HepG2 (cell line): Measurements from ENCODE around the gene PNN. TPM values are rescaled to one million over a fixed set of nuclear protein-coding genes. Genes with fewer than 3 reads are reported as not detected.
A peak's percentile ranks its signal among the peaks of the same experiment; 100 is the strongest.

Source experiments
- ATAC-seq: fragments of 200-7000 bp; cut with Tn5 transposase; 3 replicates; pipeline ENCODE4 v1.9.1; 2020; ENCODE audit warnings: mild to moderate bottlenecking, moderate library complexity
- BruUV-seq: library from RNA; stranded (reverse); fragments of 400-500 nt; replicated peaks from 2 replicates; lab custom pipeline; 2021; lab: Mats Ljungman, UMichigan
- CTCF ChIA-PET: fragments of 300-600 bp; formaldehyde crosslinking; extraction: SDS; loops from one replicate; lab custom pipeline; 2021; ENCODE audit warnings: low total read pairs, inconsistent platforms, low intra/inter-chr PET ratio; lab: Yijun Ruan, JAX
- POLR2A ChIA-PET: fragments of 350-600 bp; sonication (Branson Sonifier 250); formaldehyde crosslinking; loops from one replicate; lab custom pipeline; 2020; ENCODE audit warnings: antibody characterized with exemption, inconsistent platforms; lab: Yijun Ruan, JAX
- DNase-seq: peaks from one replicate; pipeline ENCODE4 v3.0.0-alpha.2; 2015; ENCODE audit warnings: low spot score
- FAIRE-seq: peaks from 3 replicates; lab custom pipeline; 2011; peaks lifted over from hg19 to GRCh38; lab: Jason Lieb, UNC
- H2AFZ ChIP-seq: one replicate; pipeline ENCODE4 v1.6.1; 2011; ENCODE audit warnings: low read length, inconsistent platforms
- H3K27ac ChIP-seq: fragments of 300-600 bp; 3 replicates; pipeline ENCODE4 v1.8.0; 2011; ENCODE audit warnings: mixed run types, mild to moderate bottlenecking, mixed read lengths, low read length, inconsistent platforms; ENCODE audit not compliant: insufficient read depth; ENCODE audit errors: extremely low read length
- H3K27me3 ChIP-seq, 2 experiments: fragments of 200-600 bp in 1 of 2; 2 replicates in 1 of 2; 3 replicates in 1 of 2; pipeline versions ENCODE4 v1.6.0 to v1.8.0; 2011; ENCODE audit warnings: low read length in 2 of 2, mild to moderate bottlenecking in 2 of 2, moderate library complexity in 2 of 2, inconsistent platforms in 1 of 2; ENCODE audit not compliant: insufficient read depth in 2 of 2, control insufficient read depth in 1 of 2
- H3K36me3 ChIP-seq, 2 experiments: fragments of 200-600 bp in 1 of 2; replicated peaks in 1 of 2; 2 replicates in 1 of 2; 3 replicates in 1 of 2; pipeline versions ENCODE4 v1.5.1 to v1.8.0; 2011; ENCODE audit warnings: low read length in 2 of 2, inconsistent platforms in 1 of 2; ENCODE audit not compliant: insufficient read depth in 2 of 2, control insufficient read depth in 1 of 2
- H3K4me1 ChIP-seq: 2 replicates; pipeline ENCODE4 v1.5.1; 2012; ENCODE audit warnings: low read length, inconsistent platforms; ENCODE audit not compliant: insufficient read depth
- H3K4me2 ChIP-seq: 2 replicates; pipeline ENCODE4 v1.6.0; 2011; ENCODE audit warnings: low read depth, low read length, inconsistent platforms
- H3K4me3 ChIP-seq, 3 experiments: fragments of 200-600 bp in 1 of 3; sonication (generic), shearing (Covaris generic) in 1 of 3; replicated peaks in 1 of 3; 2 replicates each; pipeline ENCODE4 v1.5.1; 2011 to 2016; ENCODE audit warnings: low read length in 3 of 3, inconsistent platforms in 2 of 3, low read depth in 2 of 3, mild to moderate bottlenecking in 2 of 3, control low read depth in 1 of 3, mixed read lengths in 1 of 3; ENCODE audit not compliant: insufficient read depth in 1 of 3
- H3K79me2 ChIP-seq: one replicate; pipeline ENCODE4 v1.6.1; 2011; ENCODE audit warnings: low read length, inconsistent platforms; ENCODE audit not compliant: insufficient read depth
- H3K9ac ChIP-seq: 2 replicates; pipeline ENCODE4 v1.6.0; 2011; ENCODE audit warnings: mild to moderate bottlenecking, low read depth, low read length, inconsistent platforms; ENCODE audit not compliant: insufficient read depth
- H3K9me3 ChIP-seq: 2 replicates; pipeline ENCODE4 v1.5.1; 2012; ENCODE audit warnings: mild to moderate bottlenecking, low read length
- H4K20me1 ChIP-seq: 2 replicates; pipeline ENCODE4 v1.6.0; 2011; ENCODE audit warnings: inconsistent platforms, mild to moderate bottlenecking, low read length, moderate library complexity; ENCODE audit not compliant: insufficient read depth
- ARID3A ChIP-seq: IDR thresholded peaks from 2 replicates; pipeline ENCODE4 v1.6.1; 2012; ENCODE audit warnings: low read depth, low read length, improper control_type of control experiment
- EHMT2 ChIP-seq: fragments of 200-600 bp; sonication (generic); IDR thresholded peaks from 2 replicates; pipeline ENCODE4 v1.7.0; 2017; ENCODE audit warnings: antibody characterized with exemption, low read depth, low read length, borderline replicate concordance
- FOXA1 ChIP-seq, 2 experiments: fragments of 450-650 bp in 1 of 2; sonication (generic) in 1 of 2; formaldehyde crosslinking in 1 of 2; IDR thresholded peaks; 2 replicates each; pipeline versions ENCODE4 v1.4.0 to v1.6.1; 2016 to 2020; ENCODE audit warnings: missing genetic modification reagents in 1 of 2
- FOXA3 ChIP-seq: IDR thresholded peaks from 2 replicates; pipeline ENCODE4 v1.6.1; 2016; ENCODE audit warnings: missing genetic modification reagents, missing compliant biosample characterization
- MAFG ChIP-seq: sonication (generic); formaldehyde crosslinking; IDR thresholded peaks from 2 replicates; pipeline ENCODE4 v1.5.1; 2020; ENCODE audit warnings: mild to moderate bottlenecking, missing genetic modification reagents
- RARA ChIP-seq: IDR thresholded peaks from 2 replicates; pipeline ENCODE4 v1.6.1; 2016; ENCODE audit warnings: missing genetic modification reagents, missing compliant biosample characterization
- THRA ChIP-seq: sonication (generic); formaldehyde crosslinking; IDR thresholded peaks from 2 replicates; pipeline ENCODE4 v1.4.0; 2020; ENCODE audit warnings: missing genetic modification reagents, borderline replicate concordance
- ZBED4 ChIP-seq: sonication (generic); formaldehyde crosslinking; IDR thresholded peaks from 2 replicates; pipeline ENCODE4 v1.4.0; 2020; ENCODE audit warnings: missing genetic modification reagents, borderline replicate concordance
- ZNF674 ChIP-seq: sonication (generic); formaldehyde crosslinking; IDR thresholded peaks from 2 replicates; pipeline ENCODE4 v1.5.0; 2020; ENCODE audit warnings: low read depth, mild to moderate bottlenecking, missing genetic modification reagents
- ZNF770 ChIP-seq: sonication (generic); formaldehyde crosslinking; IDR thresholded peaks from 2 replicates; pipeline ENCODE4 v1.5.0; 2020; ENCODE audit warnings: mild to moderate bottlenecking, missing genetic modification reagents
- ZNF800 ChIP-seq: sonication (generic); formaldehyde crosslinking; IDR thresholded peaks from 2 replicates; pipeline ENCODE4 v1.4.0; 2020; ENCODE audit warnings: missing genetic modification reagents
- WGBS: methylation state at CpG from one replicate; pipeline ENCODE4 v1.1.6; 2017; ENCODE audit warnings: low lambda C conversion rate; 5-methylcytosine and 5-hydroxymethylcytosine counted together
- in situ Hi-C: cut with HindIII; loops from 2 replicates; pipeline ENCODE4 v1.10.0; 2017; ENCODE audit warnings: low pct_unique_long_range_greater_than_20kb; ENCODE audit not compliant: extremely low pct_ligation_motif_present
- intact Hi-C: fragments of 100-400 bp; cut with micrococcal nuclease; formaldehyde crosslinking; loops from one replicate; pipeline ENCODE4 v1.10.0; 2022; ENCODE audit not compliant: unreplicated experiment
- polyA plus RNA-seq, 8 experiments: library from polyadenylated mRNA; depleted of rRNA in 3 of 8; stranded (reverse) in 7 of 8; unstranded in 1 of 8; fragments of >200 nt; fragmentation: Illumina TruSeq in 4 of 8; extraction: Trizol in 4 of 8; gene quantifications; 2 replicates each; pipeline versions ENCODE4 v1.2.1 to v1.2.3, GENCODE V29; 2011 to 2016; ENCODE audit warnings: low read depth in 4 of 8, missing spikeins in 1 of 8, mixed read lengths in 1 of 8; ENCODE audit not compliant: insufficient read depth in 1 of 8
- total RNA-seq, 5 experiments: library from RNA; depleted of rRNA; stranded (reverse); fragments of >200 nt; fragmentation: Illumina TruSeq; extraction: Trizol; gene quantifications; 2 replicates each; pipeline ENCODE4 v1.2.3, GENCODE V29; 2016; ENCODE audit warnings: low read depth in 1 of 5

PNN gene
- total and polyA plus RNA-seq, 2 of the 13 experiments (the other 11 are each of a cell fraction or from before 2014, with no cell fraction given), result 58.0 to 214 TPM

- no peak overlapping the region for H3K27ac ChIP-seq
- FAIRE-seq (no peak), ATAC-seq (peak; percentile 50), DNase-seq (peak; percentile 59)
- H3K27me3 ChIP-seq, result no peaks in the 10 kb centered on the region
- no peaks in the 10 kb centered on the region for H3K9me3 ChIP-seq
- no peaks in the 10 kb centered on the region for H4K20me1 ChIP-seq
- in situ Hi-C loops, result no loop called here
- POLR2A ChIA-PET, result interaction anchor here (1.0 to 1.7 kb wide), 2 partner anchors 11 to 48 kb away, joined by 5 to 6 read pairs; partner anchors contain the start of gene TRAPPC6B
- peak overlapping the region; percentile 10 for H2AFZ ChIP-seq
- peak overlapping the region in 1 of 3 experiments; percentile 1; a peak in 1 of 6 replicates for H3K4me3 ChIP-seq
- intact Hi-C loops, result no loop called here
- H3K4me2 ChIP-seq, result peak overlapping the region; percentile 60
- no peak overlapping the region for H3K9ac ChIP-seq
- peaks cover 19% of the 10 kb centered on the region for H3K4me1 ChIP-seq
- no TSS peak for BruUV-seq
- CTCF ChIA-PET, result no interaction called here
- H3K36me3 ChIP-seq, result no peaks in the 10 kb centered on the region
- 4% methylated on average over 5 of the region's 5 CpGs for WGBS
- H3K79me2 ChIP-seq, result no peaks in the 10 kb centered on the region
- TF ChIP-seq ZNF770 (peak; percentile 90), ZNF674 (CRISPR knock-in tag) (no peak), ARID3A (peak; percentile 52; the same call in 1 of the 2 replicates), EHMT2 (no peak), FOXA1 (IDR thresholded peaks at IDR 0.05) (no peak), FOXA1 (CRISPR knock-in tag; IDR thresholded peaks at IDR 0.05) (0 out of 2 replicates have a peak, but pooled peaks have one; percentile 3), ZNF800 (CRISPR knock-in tag) (0 out of 2 replicates have a peak, but pooled peaks have one; percentile 17), FOXA3 (CRISPR knock-in tag) (peak; percentile 27; the same call in 1 of the 2 replicates), THRA (peak; percentile 32; the same call in 1 of the 2 replicates), RARA (peak; percentile 90), MAFG (CRISPR knock-in tag) (peak; percentile 66; the same call in 1 of the 2 replicates), ZBED4 (CRISPR knock-in tag) (no peak)
Observed at GRCh38 chr14:39218171-39218769, 43.2 kb downstream of the PNN start.
